Stimulated activated CD4-positive, alpha-beta T cell treated with anti-CD3 and anti-CD28 coated beads, Interleukin-2, amount 100 ng/mL, for 48 hours (primary cell): ENCODE data around the gene BICDL1.

Source experiments
- DNase-seq, 2 donors: peaks; one replicate each; pipeline ENCODE4 v3.0.0-alpha.2; 2020

BICDL1 gene

DNA sequence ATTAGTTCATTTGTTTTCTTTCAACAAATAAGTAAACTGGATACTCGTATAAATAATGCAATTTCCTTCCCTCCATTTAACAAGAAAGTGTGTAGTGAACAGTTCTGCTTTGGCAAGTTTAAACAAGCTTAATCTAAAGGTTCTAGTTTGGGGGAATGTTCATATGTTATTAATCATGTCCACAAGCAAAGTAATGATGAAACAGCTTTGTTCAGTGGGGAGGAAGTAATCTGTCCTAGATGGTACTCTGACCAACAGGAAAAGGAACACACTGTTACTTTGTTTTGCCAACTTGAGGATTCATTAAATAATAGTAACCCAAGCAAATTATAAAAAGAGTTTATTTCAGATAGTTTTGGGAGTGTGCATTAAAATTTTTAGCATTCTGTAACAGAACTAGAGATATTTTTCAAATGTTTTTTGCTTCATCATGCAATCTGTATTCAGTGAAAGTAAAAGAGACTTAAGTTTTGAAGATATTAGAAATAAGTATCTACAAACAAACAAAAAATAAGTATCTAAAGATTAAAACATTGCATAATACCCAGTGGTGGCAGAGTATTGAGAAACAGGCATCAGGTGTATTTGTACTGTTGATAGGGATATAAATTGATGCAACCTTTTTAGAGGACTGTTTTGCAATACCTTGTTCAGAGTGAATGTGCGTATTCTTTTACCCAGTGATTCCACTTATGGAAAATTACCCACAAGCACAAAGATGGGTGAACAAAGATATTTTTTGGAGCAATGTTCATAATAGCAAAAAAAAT is 66.4 kb downstream of the BICDL1 start:
- no peak for DNase-seq

DNA sequence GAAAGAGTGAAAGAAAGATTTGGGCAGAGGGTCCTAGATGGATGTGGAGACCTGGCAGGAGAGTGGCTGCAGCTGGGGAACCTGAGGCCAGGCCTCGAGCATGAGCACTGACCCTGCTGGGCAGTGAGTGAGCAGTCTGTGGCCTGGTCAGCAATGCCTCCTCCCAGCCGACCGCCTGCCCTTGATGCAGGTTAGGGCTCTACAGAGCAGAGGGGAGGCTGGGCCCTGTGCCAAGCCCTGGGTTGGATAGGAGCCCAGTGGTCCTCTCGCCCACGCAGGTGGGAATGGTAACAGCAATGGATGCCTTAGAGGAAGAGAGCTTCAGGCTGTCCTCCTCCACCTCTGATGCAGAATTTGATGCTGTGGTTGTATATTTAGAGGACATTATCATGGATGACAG is 67.7 kb downstream of the BICDL1 start:
- DNase-seq = no peak

DNA sequence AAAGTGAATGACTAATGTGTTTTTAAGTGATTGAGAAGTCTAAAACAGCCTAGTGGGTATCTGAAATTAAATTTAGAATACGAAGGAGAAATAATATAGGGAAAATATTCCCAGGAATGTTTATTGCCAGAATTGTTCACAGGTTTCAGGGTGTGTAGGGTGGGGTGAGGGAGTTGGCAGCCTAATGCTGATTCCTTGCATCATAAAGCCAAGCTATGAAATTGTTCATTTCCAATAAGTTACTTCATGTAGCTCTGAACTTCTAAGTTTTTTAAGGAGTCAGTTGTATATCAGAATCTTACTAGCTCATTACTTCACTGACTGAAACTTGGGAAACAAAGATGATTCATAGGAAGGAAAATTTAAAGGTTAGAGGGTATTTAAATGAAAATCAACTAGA is 71.2 kb downstream of the BICDL1 start:
- DNase-seq = no peak

DNA sequence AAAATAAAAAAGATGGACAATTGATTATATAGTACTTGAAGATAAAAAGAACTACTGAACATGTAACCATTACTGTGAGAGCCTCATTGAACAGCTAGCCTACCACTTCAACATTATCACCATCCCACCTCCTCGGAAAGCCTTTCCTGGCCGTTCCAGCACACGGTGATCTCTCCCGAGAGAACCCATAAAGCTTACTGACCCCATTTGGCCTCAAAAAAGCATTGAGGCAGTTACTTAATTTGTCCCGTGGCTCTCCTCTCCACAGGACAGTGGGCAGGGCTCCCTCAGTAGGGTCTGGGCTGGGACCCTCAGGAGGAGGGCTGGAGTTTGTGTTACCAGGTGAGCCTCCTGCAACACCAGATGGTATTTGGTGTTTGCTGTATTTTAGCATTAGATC is 71.7 kb downstream of the BICDL1 start:
- DNase-seq = no peak

DNA sequence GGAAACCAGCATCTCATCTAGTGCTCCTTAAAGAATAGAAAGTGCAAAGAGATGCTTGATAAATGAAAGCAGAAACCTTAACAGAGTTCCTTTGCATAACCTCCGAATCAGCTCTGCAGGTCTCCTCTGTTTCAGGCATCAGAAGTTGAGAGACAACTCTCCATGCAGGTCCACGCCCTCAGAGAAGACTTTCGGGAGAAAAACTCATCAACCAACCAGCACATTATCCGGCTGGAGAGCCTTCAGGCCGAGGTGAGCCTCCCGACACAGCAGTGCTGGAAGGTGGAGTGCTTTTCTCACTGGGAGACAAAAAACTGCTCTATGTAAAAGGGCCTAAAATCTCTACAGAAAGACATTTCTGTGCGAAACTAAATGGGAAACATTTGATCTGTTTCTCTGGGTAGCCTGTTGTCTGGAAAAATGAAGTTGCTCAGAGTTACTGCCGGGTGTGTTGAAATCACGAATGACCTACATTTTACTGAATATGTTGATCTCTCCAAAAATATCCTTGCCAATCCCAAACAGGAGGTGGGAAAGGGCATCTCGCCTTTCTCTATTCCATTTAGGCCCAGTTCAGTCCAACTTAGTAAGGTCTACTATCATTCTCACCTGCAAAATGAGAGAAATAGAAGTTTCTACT is 72.7 kb downstream of the BICDL1 start:
- no peak for DNase-seq

DNA sequence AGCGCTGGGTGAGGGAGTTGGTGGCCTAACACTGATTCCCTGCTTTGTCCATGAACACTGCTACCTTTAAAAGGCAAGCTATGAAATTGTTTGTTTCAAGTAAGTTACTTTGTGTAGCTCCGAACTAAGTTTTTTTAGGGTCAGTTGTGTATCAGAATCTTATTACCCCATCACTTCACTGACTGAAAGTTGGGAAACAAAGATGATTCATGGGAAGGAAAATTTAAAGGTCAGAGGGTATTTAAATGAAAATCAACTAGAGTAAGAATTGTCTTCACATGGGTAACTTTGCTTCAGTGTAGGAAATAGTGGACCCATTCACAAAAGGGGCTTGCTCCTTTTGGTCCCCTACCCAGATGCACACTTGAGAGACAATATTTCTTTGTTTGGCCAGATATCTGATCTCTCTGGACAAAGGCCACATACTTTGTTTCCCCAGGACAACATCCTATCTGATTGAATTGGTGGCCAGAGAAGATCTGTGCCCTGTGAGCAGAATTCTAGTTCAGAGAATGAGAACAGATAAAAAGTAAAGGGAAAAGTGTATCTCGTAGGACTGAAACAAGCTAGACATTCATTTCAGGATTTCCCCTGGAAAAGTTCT is 74.0 kb downstream of the BICDL1 start:
- DNase-seq = no peak

DNA sequence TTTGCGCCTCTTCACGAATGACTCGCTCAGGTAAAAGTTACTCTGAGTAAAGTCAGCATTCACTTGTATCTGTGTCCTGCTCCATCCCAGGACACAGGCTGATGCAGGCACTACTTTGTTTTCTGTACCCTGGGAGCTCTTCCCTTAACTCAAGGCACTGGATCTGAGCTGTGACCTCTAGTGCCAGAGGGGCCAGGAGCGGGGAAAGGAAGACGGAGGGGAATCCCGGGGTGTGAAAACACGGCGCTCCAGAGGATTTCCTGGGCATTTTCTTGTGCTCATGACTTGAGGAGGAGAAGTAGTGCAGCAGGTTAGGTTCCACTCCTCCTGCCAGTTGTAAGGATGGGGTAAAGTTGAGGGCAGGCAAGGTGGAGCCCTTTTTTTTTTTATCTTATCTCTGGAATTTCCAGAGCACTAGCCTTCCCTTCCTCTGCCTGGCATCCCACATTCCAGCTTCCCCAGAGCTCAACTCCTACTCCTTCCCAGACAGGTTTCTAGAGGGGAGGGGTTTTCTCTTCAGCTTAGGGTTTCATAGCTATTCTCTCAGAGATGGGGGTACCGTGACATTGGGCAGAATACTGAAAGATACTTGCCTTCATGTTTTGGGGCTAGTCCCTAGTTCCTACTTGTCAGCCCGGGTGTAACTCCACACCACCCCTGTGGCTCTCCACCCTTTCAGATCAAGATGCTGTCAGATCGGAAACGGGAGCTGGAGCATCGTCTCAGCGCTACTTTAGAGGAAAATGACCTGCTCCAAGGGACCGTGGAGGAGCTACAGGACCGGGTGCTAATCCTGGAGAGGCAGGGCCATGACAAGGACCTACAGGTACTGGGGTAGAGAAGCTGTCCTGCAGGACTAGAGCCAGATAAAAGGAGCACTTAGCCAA is 75.3 kb downstream of the BICDL1 start:
- DNase-seq = no peak

DNA sequence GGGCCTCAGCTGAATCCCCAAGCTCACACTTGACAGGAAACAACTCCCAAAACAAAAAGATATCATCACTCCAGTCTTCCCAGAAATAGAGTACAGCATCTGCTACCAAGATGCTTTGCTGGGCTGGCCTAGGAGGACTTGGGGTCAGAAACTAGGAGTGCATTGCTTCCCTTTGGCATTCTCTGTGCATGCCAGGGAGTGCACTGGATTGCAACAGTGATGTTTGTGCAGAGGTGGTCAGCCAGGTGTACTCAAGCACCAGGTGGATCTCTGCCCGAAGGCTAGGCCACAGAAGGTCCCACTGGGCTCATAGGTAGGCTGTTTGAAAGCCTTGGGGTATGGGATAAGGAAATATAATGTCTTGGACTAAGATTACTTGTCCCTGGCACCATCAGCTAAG is 76.4 kb downstream of the BICDL1 start:
- no peak for DNase-seq

DNA sequence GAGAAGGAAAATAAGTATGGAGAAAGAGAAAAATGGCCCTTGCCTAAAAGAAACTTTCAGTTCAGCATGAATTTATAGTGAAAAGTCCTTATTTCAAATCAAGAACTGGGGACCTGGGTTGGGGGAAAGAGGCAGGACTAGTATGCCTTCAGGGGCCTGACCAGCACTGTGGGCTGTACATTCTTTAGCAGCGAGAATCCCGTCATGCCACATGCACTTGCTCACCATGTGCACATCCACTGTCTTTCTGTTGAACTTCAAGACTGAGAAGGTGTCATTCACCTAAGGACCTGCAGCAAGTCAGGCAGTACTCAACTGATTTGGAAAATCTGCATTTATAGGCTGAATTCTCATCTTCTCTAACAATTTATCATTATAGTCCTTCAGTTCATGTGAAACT is 77.3 kb downstream of the BICDL1 start:
- no peak for DNase-seq

DNA sequence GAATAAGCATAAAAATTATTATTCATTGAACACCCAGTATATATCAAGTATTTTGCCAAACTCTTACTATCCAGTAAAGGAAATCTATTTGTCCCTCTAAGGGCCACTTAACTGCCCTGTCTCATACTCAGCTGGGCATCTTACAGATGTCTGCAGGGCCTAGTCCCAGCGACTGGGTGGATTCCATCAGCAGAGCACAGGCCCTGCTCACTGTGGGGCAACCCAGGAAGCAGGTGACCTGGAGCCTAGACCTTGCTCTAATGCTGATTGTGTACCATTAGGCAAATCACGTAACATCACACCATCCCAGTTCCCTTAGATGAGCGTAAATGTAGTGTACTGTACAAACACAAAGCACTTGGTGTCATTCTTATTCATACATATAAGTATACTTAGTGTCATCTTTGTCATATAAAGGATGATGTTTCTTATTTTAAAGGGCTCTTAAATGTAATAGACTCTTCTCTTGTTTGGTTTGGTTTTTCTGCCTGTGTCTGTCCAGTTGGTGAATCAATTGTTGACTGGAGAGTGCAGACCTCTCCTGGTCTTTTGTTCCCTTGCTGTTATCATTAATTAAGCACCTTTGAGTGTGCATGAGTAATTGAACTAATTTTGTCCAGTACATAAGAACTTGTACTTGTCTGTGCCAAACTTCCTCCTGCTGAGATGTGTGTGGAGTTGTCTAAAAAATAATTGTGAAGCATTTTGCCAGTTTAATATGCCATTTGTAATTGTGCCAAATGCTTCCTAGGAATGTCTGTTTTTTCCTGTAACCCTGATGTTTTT is 78.2 kb downstream of the BICDL1 start:
- no peak for DNase-seq

DNA sequence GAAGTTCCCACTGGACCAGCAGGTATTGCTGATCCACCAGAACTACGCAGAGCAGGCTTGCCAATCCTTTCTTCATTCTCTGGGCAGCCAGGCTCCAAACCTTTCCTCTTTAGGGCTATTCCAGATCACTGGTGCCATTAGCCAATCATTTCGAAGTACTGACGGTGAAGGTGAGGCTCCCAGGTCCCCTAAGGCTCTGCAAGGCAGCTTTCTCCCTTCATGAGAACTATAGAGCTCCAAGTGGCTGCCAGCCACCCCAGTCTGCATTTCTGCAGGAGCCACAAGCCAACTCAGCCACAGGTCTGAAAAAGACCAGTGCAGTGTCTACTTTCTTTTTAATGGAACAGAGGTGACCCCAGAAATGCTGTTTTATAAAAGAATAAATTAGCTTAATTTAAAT is 78.9 kb downstream of the BICDL1 start:
- DNase-seq = no peak

DNA sequence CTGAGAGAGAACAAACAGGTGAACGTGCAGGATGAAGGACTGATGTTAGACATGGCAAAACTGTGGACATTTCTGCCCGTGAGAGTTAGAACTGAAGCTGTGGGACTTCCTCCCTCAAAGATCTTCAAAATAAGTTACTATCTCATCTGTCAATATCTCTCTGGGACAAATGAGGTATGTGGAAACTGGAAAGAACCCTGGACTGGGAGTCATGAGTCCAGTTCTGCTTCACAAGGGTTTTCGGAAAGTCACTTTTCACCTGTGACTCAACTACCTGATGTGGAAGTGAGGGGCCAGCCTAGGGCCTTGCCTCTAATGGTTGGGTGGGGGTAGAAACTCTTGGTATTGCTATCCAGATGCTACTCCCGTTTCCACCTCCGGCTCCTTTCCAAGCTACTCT is 80.2 kb downstream of the BICDL1 start:
- no peak for DNase-seq

DNA sequence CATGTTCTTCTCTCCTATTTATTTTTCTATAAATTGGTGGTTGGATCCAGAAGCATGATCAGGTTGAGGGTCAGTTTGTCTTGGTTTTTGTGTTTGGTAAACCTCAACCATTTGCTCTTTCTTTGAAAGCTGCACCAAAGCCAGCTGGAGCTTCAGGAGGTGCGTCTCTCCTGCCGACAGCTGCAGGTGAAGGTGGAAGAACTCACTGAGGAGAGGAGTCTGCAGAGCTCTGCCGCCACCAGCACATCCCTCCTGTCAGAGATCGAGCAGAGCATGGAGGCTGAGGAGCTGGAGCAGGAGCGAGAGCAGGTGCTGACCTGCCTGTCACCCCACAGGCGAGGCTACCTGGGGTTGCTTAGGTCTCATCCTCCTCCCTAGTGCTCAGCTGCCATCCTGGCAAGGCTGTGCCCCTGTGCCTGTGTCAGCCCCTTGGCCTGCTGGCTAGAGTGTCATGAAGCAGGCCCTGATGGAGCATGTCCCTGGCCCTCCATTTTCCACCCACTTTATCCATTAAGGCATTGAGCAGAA is 82.5 kb downstream of the BICDL1 start:
- DNase-seq = no peak

DNA sequence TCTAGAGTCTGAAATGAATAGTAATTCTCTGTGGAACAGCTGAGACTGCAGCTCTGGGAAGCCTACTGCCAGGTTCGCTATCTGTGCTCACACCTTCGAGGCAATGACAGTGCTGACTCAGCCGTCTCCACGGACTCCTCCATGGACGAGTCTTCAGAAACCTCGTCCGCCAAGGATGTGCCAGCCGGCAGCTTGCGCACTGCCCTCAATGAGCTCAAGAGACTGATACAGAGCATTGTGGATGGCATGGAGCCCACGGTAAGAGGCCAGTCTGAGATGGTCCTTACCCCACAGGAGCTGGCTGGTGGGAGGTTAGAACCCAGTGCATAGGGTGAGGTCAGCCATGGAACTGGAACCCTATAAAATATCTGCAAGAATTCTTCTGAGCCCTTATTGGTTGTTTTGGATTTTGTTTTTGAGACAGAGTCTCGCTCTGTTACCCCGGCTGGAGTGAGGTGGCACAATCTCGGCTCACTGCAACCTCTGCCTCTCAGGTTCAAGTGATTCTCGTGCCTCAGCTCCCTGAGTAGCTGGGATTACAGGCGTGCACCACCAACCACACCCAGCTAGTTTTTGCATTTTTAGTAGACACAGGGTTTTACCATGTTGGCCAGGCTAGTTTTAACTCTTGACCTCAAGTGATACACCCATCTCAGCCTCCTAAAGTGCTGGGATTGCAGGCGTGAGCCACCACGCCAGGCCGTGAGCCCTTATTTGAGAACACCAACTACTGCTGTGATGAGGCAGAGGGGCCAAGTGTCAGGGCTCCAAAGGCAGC is 83.6 kb downstream of the BICDL1 start:
- DNase-seq = no peak

DNA sequence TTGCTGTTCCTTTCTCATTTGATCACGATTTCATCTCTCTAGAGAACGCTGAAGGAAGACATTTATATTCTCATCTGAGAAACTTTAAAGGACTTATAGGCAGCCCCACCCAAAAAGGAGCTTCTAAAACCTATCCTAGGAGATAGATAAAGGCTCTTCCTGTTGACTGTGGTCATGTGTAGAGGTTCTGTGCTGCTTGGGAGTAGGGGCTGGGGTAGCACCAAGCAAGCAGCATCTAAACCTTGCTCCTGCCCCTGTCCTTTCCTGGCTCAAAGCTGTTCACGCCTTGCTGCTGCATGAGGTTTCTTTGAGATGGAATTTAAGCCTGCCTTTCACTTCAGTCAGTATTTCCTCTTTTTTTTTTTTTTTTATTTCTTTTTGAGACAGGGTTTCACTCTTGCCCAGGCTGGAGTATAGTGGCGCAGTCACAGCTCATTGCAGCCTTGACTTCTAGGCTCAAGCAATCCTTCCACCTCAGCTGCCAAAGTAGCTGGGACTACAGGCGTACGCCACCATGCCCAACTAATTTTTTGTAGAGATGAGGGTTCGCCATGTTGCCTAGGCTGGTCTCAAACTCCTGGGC is 86.1 kb downstream of the BICDL1 start:
- no peak for DNase-seq

DNA sequence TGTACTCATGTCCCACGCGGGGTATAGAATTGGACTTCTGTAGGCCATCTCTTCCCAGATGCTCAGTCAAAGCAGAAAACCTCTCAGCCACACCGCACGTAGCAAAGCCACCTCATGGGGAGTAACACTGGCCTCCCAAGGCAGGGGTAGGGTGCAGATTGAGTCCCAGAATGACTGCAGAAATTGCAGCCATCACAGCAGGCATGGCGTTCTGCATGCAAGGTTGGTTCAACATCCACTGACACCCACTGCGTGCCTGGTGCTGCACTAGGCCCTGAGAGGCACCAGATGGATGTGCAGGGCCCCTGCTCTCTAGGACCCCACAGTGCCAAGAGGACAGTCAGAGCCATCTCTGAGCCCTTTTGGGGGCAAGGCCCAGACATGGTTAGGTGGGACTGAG is 87.6 kb downstream of the BICDL1 start:
- DNase-seq = no peak

DNA sequence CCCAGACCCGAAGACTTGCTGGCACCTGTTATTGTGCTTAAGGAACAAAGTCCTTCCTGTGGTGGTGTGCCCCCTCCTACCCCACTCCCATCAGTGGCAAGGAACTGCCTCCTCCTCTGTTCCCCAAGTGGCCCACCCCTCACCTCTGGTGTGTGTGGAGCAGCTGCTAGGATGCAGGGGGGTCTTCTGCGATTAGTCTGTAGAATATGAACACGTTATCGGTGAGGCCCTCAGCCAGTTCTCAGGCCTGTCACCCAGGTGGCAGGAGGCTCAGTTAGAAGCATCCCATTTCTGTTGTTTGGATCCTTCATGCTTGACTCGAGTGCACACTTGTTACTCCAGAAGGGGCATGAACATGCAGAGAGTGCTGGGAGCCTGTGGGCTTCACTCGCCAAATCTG is 88.2 kb downstream of the BICDL1 start:
- no peak for DNase-seq

DNA sequence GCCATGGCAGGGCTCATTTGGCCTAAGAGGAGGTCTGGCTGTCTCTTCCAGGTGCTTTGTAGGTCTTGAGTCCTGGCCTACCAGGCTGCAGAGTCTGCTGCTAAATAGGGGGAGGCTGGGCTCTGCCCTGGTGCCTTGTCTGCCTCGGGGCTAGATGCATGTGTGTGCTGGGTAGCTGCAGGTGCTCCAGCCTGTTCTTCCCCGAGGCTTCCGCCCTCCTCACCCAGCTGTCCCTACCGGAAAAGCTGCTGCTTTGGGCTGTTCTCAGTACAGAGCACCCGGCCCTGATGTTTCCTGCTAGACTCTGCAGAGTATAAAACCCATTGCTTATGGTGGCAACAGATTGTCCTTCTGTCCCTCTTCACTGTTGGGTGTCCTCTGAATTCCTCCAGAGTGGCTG is 89.8 kb downstream of the BICDL1 start:
- no peak for DNase-seq

DNA sequence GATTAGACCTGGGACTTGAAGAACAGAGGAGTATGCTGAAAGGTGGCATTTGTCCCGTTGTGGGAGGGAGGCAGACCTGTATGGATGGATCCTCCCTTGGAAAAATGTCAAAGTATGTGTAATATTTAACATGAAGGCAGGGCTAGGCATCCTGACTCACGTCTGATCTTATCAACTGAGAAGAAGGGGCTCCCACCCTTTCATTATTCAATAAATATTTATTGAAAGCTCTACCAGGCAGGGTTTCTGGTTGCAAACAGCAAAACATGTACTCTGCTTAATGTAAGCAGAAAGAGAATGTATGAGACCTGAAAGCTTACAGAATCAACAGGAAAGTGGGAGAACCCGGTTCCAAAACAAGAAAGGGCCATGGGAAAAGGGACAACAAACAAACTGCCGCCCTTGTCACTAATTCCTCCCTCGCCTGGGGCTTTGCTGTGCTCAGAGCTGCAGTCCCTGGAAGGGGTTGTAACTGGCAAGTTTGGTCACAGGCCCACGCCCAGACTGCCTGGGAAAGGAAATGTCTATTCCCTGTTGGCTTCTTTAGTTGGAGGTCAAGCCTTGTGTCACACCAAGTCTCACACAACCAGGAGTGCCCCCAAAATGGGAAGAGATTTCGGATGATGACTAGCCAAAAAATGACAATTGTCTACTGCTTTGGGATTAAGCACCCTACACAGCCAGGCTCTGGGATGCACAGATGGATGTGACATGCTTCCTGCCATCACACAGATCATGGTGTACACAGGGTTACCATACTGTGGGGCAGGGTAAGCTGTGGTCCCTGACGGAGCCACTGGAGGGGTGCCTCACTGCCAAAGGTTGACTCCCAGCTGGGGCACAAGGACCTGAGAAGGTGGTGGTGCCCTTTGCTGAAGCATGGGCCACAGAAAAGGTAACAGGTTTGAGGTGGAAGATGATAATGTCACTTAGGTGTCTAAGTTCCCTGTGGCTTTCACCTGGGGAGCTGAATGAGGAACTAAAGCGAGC is 90.7 kb downstream of the BICDL1 start:
- DNase-seq = no peak

DNA sequence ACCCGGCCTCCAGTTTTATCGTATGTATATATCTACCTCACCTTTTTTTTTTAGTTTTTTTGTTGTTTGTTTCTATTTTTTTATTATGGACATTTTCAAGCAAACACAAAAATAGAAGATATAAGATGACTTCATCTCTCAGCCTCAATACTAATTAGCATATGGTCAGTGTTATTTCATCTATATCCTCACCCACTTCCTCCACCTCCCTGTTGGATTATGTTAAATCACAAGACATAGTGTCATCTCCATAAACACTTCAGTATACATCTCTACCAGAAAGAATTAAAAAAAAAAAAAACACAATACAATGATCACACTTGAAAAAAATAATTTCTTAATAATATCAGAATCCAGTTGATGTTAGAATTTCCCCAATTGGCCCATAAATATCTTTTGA is 92.6 kb downstream of the BICDL1 start:
- no peak for DNase-seq
